ENCODE results near the gene DNMT3A.

Gene DNMT3A

DNA sequence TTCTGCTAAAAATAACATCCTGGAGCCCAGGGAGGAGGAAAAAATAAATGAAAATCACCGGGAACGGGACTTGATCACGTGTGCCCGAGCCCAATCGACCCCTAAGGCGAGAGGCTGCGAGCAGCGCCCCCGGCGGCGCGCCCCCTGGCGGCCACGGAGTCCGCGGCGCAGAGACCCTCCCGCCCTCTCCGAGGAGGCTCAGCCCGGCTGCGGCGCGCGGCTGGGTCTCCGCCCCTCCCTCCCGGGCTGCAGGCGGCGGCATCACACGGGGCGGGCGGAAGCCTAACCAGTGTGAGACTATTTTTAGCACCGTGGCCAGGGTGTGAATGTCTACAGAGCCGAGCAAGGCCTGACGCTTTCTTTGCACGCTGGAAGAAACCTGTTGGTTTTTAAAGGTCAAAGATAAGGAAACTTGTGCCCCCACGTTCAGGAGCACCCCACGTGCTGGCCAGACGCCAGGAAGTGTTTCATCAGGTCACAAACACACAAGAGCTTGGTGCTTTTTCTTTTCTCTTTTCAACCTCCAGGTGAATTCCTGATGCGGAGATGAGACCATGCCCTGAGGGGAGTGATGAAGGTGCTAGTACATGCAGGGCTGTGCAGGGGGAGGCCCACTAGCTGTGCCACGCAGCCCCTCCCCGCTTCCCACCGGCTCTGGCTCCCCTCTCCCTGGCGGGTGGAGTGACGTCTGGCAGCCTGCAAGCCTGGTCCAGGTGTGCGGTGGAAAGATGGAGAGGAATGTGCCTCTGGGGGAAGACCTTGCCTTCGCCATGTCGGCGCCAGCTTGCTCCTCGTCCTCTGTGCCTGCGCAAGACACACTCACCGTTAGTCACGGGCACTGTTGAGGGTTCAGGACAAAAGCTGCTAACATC, 35.3 kb upstream of the DNMT3A start:
- no peak for TF ChIP-seq GATA1 (IDR thresholded peaks at IDR 0.05; ENCODE audit: low read depth, low read length)
- no peak for TF ChIP-seq POLR2A (IDR thresholded peaks at IDR 0.05; ENCODE audit: low read length)

GRCh38 chr2:25375989-25376545, 34.3 kb upstream of the DNMT3A start:
- TF ChIP-seq GATA1 (IDR thresholded peaks at IDR 0.05; ENCODE audit: low read depth, low read length) (no peak), POLR2A (IDR thresholded peaks at IDR 0.05; ENCODE audit: low read length) (no peak)
- no peak for DNase-seq

More for the DNA sequence above, 35.3 kb upstream of the DNMT3A start:
- peak; percentile 82 to 88 for DNase-seq

- TF ChIP-seq POLR2A (IDR thresholded peaks at IDR 0.05; ENCODE audit: low read length) = no peak
- TF ChIP-seq GATA1 (IDR thresholded peaks at IDR 0.05; ENCODE audit: low read depth, low read length) = no peak
- DNase-seq = no peak
These were observed 33.8 kb upstream of the DNMT3A start for GRCh38 chr2:25375371-25375988.

DNA sequence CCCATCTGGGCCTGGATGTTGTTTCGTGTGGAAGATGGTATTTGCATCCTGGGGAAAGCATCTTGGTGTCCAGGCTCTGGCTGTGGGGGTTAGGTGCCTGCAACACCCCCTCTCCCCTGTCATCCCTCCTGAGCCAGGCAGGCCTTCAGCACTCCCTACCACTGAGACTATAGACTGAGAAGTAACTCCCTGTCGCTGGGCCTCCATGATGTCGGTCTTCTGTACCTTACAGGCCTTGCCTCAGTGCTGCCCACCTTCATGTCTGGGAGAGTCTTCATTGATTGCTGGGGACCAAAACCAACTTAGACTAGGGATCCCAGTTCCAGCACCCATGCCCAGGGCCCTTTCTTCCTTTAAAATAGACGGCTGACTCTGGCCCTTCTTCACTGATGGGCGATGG, 33.1 kb upstream of the DNMT3A start:
- no peak for DNase-seq
- no peak for TF ChIP-seq GATA1 (IDR thresholded peaks at IDR 0.05; ENCODE audit: low read depth, low read length)
- no peak for TF ChIP-seq POLR2A (IDR thresholded peaks at IDR 0.05; ENCODE audit: low read length)

DNA sequence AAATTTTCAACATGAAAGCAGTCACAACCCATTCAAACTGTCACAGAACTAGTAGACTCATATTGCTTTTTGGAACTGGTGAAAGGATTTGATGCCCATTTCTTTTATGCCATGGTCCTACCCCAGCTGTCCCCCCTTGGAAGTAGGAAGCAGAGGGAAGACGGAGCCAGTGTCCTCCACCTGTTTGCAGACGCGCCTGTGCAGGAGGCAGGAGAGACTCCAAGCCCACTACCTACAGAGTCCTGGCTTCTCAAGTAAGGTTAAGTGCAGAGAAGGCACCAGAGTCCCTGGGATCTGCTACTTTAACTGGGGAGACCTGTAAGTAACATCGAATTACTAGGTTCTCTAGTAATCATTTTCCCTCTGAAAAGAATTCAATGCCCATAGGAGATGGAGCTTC, 32.7 kb upstream of the DNMT3A start:
- TF ChIP-seq POLR2A (IDR thresholded peaks at IDR 0.05; ENCODE audit: low read length) = no peak
- TF ChIP-seq GATA1 (IDR thresholded peaks at IDR 0.05; ENCODE audit: low read depth, low read length) = no peak
- no peak for DNase-seq

DNA sequence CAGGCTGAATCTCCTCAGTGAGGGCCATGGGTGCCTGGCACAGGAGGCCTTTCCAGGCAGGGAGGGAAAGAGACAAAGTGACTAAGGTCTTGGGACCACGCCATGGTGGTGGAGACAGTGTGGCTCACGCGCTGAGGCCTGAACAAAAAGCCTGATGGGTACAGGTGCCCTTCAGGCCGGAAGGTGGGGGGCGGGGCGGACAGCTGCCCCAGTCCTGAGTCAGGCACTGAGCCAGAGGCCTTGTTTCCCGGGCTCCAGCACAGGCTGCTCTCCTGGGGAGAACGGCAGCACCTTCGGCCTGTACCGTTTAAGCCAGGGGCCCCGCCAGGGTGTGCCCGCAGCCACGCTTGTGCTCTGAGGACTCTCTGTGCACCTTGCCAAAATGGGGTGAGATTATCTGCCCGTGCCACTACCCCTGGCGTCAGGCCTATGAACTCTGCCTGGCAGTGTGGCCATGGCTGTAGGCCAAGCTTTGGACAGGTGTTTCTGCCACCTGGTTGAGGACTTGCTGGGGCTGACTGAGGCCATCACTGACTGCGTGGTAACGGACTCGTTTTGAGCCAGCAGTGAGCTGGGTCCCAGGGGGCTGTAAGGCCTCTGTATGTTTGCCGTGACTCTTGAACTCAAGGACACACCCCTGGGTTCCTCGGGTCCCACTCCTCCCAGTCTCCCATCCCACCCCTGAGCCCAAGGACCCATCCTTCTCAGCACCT, 31.7 kb upstream of the DNMT3A start:
- TF ChIP-seq GATA1 (IDR thresholded peaks at IDR 0.05; ENCODE audit: low read depth, low read length) = no peak
- no peak for TF ChIP-seq POLR2A (IDR thresholded peaks at IDR 0.05; ENCODE audit: low read length)
- no peak for DNase-seq

- TF ChIP-seq GATA1 (IDR thresholded peaks at IDR 0.05; ENCODE audit: low read depth, low read length) (no peak), POLR2A (IDR thresholded peaks at IDR 0.05; ENCODE audit: low read length) (no peak)
These were observed 30.9 kb upstream of the DNMT3A start for GRCh38 chr2:25372405-25373268.

GRCh38 chr2:25371253-25372241, 29.8 kb upstream of the DNMT3A start:
- DNase-seq = no peak
- no peak for TF ChIP-seq GATA1 (IDR thresholded peaks at IDR 0.05; ENCODE audit: low read depth, low read length)
- TF ChIP-seq POLR2A (IDR thresholded peaks at IDR 0.05; ENCODE audit: low read length) = no peak

More at GRCh38 chr2:25372405-25373268, 30.9 kb upstream of the DNMT3A start:
- DNase-seq = no peak

GRCh38 chr2:25369876-25370275, 28.2 kb upstream of the DNMT3A start:
- no peak for TF ChIP-seq GATA1 (IDR thresholded peaks at IDR 0.05; ENCODE audit: low read depth, low read length)
- TF ChIP-seq POLR2A (IDR thresholded peaks at IDR 0.05; ENCODE audit: low read length) = no peak
- no peak for DNase-seq

GRCh38 chr2:25369439-25369838, 27.7 kb upstream of the DNMT3A start:
- TF ChIP-seq GATA1 (IDR thresholded peaks at IDR 0.05; ENCODE audit: low read depth, low read length) (no peak), POLR2A (IDR thresholded peaks at IDR 0.05; ENCODE audit: low read length) (no peak)
- peak in 1 of 2 experiments; percentile 45 for DNase-seq

DNA sequence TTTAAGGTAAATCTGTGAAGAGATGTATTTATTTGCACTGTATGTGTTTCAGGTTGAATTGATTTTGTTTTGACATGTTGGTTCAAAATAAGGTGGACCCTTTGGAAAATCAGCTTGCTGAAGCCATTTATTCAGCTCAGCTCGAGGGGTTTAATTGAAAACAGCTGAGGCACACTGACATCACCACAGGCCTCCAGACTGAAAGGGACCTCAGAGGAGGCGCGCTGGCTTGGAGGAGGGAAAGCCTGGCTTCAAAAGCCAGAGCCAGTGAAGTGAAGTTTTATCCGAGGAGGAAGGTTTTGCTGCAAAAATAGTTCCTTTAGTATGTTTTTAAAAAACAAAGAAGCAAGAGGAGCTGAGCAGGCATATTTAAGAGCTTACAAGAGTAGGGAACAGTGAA, 26.9 kb upstream of the DNMT3A start:
- DNase-seq = no peak
- TF ChIP-seq GATA1 (IDR thresholded peaks at IDR 0.05; ENCODE audit: low read depth, low read length) (no peak), POLR2A (IDR thresholded peaks at IDR 0.05; ENCODE audit: low read length) (no peak)

- no peak for DNase-seq
- TF ChIP-seq GATA1 (IDR thresholded peaks at IDR 0.05; ENCODE audit: low read depth, low read length) (no peak), POLR2A (IDR thresholded peaks at IDR 0.05; ENCODE audit: low read length) (no peak)
These were observed 25.6 kb upstream of the DNMT3A start for GRCh38 chr2:25367296-25367695.
